Measurements from ENCODE around the gene TRIM54.
"Not testable (repeated sequence)": the region's sequence is repeated elsewhere in the genome, so short reads cannot be mapped to it uniquely, and the experiment has no call there.

TRIM54 gene

DNA sequence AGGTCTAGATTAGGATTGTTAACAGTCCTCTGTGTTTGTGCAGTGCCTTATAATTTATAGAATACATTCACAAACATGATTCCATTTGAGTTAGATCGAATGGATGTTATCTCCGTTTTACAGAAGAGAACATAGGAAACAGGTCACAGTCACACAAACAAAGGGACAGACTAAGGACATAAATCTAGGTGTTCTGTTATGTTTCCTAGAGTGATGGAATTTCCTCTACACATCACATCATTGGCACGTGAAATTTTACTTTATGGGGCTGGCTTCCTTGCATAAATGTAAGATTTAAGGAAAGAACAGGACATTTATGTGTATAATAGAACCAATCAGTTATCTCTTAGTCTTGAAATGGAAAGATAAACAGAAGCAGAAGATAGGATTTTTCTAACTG, 6.4 kb downstream of the TRIM54 start:
- H3K27ac ChIP-seq: no peak overlapping the region
- TF ChIP-seq ZFX (IDR thresholded peaks at IDR 0.05; ENCODE audit: borderline replicate concordance): no peak
- TF ChIP-seq, protein P1, sequence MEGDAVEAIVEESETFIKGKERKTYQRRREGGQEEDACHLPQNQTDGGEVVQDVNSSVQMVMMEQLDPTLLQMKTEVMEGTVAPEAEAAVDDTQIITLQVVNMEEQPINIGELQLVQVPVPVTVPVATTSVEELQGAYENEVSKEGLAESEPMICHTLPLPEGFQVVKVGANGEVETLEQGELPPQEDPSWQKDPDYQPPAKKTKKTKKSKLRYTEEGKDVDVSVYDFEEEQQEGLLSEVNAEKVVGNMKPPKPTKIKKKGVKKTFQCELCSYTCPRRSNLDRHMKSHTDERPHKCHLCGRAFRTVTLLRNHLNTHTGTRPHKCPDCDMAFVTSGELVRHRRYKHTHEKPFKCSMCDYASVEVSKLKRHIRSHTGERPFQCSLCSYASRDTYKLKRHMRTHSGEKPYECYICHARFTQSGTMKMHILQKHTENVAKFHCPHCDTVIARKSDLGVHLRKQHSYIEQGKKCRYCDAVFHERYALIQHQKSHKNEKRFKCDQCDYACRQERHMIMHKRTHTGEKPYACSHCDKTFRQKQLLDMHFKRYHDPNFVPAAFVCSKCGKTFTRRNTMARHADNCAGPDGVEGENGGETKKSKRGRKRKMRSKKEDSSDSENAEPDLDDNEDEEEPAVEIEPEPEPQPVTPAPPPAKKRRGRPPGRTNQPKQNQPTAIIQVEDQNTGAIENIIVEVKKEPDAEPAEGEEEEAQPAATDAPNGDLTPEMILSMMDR (IDR thresholded peaks at IDR 0.05): no peak

DNA sequence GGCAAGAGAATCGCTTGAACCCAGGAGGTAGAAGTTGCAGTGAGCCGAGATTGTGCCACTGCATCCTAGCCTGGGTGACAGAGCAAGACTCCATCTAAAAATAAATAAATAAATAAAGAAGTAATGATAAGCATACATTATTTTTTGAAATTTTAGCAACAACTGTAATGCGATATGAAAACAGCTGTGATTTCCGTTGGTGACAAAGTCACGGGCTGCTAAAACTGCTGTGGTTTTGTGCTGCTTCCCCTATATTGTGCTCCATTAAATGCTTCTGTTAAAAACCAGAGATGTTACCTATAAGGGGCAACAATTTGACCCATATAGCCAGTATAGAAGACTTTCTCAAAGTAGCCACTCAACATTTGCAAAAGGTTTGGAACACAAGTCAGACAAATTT, 8.3 kb downstream of the TRIM54 start:
- no peak overlapping the region for H3K27ac ChIP-seq
- TF ChIP-seq, protein P1 (IDR thresholded peaks at IDR 0.05): no peak
- TF ChIP-seq ZFX (IDR thresholded peaks at IDR 0.05; ENCODE audit: borderline replicate concordance): no peak

DNA sequence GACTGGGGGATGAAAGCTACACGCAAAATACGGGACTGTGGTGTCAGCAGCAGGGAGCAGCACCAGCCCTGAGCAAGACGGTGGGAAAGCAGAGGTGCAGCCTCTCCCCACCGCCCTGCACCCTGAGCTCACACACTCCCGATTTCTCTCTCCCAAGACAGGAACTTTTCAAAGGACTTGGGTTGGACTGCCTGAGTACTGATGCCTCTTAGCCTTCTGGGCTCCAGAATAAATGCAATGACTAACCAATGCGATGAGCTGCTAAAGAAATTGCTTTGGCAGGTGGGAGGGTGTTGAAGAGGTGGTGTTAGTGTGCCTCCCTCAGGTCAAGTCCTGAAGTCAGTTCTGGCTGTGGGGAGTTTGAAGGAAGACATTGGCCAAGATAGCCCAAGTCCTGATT, 9.6 kb downstream of the TRIM54 start:
- TF ChIP-seq, protein P1 (IDR thresholded peaks at IDR 0.05): peak; percentile 43
- no peak for TF ChIP-seq ZFX (IDR thresholded peaks at IDR 0.05; ENCODE audit: borderline replicate concordance)
- H3K27ac ChIP-seq: no peak overlapping the region

DNA sequence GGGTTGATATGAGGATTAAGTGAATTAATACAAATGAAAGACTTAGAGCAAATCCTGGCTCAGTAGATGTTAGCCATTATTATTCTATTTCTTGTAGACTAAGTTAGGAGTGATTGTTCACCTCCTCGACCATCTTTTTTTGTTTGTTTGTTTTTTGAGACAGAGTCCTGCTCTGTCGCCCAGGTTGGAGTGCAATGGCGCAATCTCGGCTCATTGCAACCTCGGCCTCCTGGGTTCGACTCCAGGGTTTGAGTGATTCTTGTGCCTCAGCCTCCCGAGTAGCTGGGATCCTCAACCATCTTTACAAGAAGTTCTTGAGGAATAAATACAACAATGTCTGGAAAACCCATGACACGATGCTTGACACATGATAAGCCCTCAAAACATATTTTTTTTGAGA, 12.7 kb downstream of the TRIM54 start:
- TF ChIP-seq, protein P1 (IDR thresholded peaks at IDR 0.05): no peak
- no peak for TF ChIP-seq ZFX (IDR thresholded peaks at IDR 0.05; ENCODE audit: borderline replicate concordance)
- H3K27ac ChIP-seq: no peak overlapping the region

DNA sequence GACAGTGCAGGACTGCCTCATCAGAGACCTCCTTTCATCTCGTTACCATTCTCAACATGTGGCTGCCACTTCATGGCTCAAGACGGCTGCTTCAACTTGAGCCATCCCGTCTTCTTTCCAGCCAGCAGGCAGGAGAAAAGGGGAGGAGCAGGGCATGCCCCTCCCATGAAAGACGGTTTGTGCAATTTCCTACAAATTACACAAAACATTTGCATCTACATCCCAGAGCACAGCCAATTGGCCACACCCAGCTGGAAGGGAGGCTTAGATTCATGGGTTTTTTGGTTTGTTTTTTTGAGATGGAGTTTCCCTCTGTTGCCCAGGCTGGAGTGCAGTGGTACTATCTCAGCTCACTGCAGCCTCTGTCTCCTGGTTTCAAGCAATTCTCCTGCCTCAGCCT, 14.3 kb downstream of the TRIM54 start:
- no peak overlapping the region for H3K27ac ChIP-seq

DNA sequence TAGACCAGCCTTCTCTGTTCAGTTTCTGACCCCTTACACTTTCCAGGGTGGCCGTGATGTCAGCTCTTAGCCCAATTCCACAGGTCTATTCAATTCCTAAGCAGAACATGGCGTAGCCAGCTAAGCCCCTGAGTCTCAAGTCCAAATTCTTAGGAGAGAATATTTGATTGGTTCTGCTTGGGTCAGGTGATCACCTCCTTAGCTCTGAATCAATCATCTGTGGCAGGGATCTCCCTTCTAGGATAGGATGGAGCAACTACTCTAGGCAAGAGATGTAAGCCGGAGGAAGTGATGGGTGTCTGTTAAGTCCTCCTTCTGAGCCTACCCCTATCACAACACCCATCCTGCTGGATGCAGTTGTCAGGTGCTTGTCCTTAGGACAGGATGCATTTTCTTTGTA, 15.0 kb downstream of the TRIM54 start:
- TF ChIP-seq, protein P1 (IDR thresholded peaks at IDR 0.05): no peak
- no peak for TF ChIP-seq ZFX (IDR thresholded peaks at IDR 0.05; ENCODE audit: borderline replicate concordance)
- H3K27ac ChIP-seq: no peak overlapping the region

More for the DNA sequence above, 14.3 kb downstream of the TRIM54 start:
- no peak for TF ChIP-seq ZFX (IDR thresholded peaks at IDR 0.05; ENCODE audit: borderline replicate concordance)
- TF ChIP-seq, protein P1 (IDR thresholded peaks at IDR 0.05): no peak

DNA sequence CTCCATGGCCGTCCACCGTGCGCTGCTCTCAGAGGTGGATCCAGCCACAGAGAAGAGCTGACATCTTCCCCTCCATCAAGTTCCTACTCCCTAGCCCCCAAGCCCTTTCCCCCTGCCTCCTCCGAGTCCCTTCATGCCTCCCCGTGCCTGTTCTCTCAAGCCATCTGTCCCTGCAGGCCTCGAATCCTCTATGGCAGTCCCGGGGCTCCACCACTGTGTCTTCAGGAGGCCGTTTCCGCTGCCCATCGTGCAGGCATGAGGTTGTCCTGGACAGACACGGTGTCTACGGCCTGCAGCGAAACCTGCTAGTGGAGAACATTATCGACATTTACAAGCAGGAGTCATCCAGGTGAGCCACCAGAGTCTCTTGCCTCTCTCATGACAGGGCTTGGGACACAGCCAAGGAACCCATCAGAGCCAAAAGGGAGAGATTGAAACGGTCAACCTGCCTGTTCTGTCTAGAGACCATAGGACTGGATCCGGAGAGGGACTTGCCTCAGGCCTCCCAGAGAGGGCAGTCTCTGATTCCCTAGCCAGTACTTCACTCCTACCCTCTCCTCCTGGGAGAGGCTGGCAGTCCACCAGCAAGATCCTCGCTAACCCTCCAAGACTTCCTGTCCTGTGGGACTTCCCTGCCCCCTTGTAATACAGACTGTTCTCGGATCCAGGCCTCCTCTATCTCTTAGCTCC, 16.3 kb downstream of the TRIM54 start:
- TF ChIP-seq, protein P1 (IDR thresholded peaks at IDR 0.05): no peak
- TF ChIP-seq ZFX (IDR thresholded peaks at IDR 0.05; ENCODE audit: borderline replicate concordance): no peak
- no peak overlapping the region for H3K27ac ChIP-seq

DNA sequence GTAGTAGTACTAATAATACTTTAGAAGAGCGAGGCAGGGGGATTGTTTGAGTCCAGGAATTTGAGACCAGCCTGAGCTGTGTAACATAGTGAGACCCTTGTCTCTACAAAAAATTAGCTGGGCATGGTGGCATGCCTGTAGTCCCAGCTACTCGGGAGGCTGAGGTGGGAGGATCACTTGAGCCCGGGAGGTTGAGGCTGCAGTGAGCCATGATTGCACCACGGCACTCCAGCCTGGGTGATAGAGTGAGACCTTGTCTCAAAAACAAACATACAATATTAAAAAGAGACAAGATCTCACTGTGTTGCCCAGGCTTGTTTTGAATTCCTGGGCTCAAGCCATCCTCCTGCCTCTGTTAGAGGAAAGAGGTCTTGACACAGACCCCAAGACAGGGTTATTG, 18.4 kb downstream of the TRIM54 start:
- H3K27ac ChIP-seq: not testable (repeated sequence)

All from 22Rv1 (cell line).